MM.1S (cell line): ENCODE results near the gene AMT.

Source experiments
- EZH2 ChIP-seq: fragments of 300-600 bp; sonication (generic); optimal IDR thresholded peaks from 2 replicates; pipeline ENCODE3; 2017; ENCODE audit warnings: low read depth, mild to moderate bottlenecking, antibody characterized with exemption, low read length, mixed read lengths
- TF ChIP-seq, protein P1 (sequence below): fragments of 300-600 bp; sonication (generic); IDR thresholded peaks from 2 replicates; pipeline ENCODE4 v1.5.1; 2016; ENCODE audit warnings: antibody characterized with exemption, low read length, mixed read lengths

DNA sequence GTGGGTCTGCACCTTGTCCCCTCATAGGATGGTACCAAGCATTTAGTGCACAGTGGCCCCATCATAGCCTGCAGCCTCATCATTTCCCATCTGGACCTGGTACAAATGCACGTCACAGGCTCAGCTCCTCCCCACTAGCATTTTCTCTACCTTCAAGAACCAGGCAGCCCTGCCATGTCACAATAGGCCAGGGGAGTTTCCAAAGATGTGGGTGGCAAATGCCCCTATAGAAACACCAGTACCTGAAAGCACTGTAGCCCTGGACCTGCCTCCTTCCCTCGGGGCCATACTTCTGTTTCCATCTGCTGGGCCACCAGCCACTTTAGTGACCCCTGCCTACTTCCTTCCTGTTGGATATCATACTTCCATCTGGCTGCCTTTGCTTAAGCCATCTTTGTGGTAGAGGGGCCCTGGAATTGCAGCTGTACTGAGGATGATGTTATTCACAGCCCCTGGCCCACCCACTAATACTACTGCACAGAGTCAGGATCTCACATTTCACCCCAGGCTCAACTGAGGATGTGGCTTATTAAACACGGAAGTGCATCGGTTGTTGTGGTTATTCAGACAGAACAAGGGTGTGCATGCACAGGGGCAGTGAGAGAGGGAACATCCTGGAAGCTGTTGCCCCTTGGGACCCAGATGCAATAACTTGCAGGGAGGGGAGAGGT is 6.2 kb downstream of the AMT start:
- TF ChIP-seq, protein P1, sequence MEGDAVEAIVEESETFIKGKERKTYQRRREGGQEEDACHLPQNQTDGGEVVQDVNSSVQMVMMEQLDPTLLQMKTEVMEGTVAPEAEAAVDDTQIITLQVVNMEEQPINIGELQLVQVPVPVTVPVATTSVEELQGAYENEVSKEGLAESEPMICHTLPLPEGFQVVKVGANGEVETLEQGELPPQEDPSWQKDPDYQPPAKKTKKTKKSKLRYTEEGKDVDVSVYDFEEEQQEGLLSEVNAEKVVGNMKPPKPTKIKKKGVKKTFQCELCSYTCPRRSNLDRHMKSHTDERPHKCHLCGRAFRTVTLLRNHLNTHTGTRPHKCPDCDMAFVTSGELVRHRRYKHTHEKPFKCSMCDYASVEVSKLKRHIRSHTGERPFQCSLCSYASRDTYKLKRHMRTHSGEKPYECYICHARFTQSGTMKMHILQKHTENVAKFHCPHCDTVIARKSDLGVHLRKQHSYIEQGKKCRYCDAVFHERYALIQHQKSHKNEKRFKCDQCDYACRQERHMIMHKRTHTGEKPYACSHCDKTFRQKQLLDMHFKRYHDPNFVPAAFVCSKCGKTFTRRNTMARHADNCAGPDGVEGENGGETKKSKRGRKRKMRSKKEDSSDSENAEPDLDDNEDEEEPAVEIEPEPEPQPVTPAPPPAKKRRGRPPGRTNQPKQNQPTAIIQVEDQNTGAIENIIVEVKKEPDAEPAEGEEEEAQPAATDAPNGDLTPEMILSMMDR, result no peak
- TF ChIP-seq EZH2, result no peak
